Embryonic facial prominence (tissue), 1 donor: Measurements from ENCODE around the gene FKBP9.
"Not testable (repeated sequence)": the region's sequence is repeated elsewhere in the genome, so short reads cannot be mapped to it uniquely, and the experiment has no call there.

Source experiments
- DNase-seq: peaks from one replicate; pipeline ENCODE4 v3.0.0-alpha.2; 2016; ENCODE audit errors: extremely low spot score

Gene FKBP9

DNA sequence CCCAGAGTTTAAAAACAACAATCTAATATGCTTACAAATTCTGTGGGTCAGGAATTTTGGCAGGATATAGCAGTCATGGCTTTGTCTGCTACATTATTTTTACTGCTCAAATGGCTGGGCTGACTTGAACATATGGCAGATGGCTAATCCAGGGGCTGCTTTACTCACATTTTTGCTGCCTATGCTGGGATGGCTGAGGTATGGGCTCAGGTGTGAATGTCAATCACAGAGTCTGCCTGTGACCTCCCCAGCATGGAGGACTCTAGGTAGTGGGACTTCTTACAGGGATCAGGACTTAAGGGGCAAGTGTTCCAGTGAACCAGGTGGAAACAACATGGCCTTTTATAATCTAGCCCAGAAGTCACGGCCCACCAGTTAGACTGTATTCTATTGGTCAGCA lies 4.4 kb upstream of the FKBP9 start:
- no peak for DNase-seq

DNA sequence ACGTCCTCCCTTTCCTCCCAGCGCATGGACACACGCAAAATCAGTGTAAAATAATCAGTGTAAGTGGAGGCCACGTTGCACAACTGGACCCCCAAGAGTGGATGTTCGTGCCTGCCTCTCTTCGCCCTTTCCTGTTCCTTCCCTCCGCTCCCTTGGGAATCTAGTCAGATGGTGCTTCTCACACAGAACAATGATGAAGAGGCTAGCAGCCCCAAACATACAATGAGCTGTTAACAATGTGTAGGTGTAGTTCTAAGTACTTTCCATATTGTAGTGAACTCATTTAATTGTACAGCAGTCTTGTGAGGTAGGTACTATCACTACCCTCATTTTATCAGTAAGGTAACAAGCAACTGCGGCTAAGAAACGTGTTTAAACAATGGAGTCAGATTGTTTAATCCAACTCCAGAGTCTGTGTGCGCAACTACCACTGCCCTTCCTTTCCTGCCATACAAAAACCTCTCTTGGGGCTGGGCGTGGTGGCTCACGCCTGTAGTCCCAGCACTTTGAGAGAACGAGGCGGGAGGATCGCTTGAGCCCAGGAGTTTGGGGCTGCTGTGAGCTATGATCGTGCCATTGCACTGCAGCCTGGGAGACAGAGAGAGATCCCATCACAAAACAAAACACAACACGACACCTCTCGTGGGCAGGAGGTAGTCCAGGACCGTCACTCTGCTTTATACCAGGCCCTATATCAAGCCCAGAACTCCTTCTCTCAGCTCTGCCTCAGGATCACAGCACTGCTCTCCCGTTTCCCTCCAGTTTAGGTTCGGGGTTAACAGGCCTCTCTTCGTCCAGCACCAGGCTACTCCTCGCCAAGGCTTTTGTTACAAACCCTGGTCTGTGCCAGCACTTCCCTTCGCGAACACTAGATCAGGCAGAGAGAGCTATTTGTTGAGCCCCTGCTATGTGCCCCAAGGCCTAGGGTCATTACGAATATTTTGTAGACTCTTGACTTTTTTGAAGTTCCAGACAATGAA lies 1.1 kb downstream of the FKBP9 start:
- no peak for DNase-seq

DNA sequence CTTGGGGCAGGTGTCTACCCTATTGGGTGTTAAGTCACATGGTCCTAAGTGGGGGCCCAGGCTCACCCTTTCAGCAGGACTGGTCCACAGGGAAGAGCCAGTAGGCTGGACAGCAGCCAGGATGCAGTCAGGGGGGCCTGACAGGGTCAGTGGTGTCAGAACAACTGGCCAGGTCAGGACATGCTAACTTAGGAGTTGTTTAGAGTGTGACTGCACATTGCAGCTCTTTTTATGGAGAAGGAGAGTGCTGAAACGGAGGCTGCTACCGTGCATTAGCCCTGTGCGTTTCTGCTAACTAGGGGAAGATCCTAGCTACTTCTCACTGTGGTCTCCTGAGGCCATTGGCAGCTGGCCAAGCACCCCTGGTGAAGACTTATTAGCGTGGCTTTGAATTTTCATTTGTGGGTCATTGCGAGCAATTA lies 6.7 kb downstream of the FKBP9 start:
- not testable (repeated sequence) for DNase-seq

DNA sequence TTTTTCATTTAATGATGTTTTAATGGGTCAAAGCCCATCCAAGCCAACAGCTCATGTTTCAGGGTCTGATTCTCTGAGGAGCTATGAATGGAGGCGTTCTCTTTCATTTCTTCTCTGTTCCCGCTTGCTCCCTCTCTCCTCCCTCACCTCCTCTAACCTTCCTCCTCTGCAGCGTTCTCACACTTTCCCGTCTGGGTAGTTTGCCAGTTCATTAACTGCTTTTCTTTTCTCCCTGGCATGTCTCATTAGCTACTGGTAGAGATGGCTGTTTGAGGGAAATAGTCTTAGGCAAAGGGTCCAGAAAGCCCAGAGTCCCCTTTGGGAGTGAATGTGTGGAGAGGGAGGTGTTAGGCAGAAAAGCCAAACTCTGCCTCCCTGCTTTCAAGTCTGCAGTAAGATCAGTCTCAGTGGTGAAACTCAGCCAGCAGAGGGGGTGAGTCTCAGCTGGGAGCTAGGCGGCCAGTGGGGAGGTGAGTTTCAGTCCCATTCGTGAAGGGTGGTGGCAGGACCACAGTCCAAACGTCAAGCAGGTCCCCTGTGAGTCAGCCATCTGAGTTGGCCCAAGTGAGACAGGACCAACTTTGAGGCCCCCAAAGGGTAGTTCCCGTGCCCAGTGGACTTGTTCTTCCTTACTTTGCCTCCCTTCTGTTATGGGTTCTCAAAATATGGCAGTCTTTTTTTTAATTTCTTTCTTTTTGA lies 7.4 kb downstream of the FKBP9 start:
- DNase-seq: not testable (repeated sequence)

DNA sequence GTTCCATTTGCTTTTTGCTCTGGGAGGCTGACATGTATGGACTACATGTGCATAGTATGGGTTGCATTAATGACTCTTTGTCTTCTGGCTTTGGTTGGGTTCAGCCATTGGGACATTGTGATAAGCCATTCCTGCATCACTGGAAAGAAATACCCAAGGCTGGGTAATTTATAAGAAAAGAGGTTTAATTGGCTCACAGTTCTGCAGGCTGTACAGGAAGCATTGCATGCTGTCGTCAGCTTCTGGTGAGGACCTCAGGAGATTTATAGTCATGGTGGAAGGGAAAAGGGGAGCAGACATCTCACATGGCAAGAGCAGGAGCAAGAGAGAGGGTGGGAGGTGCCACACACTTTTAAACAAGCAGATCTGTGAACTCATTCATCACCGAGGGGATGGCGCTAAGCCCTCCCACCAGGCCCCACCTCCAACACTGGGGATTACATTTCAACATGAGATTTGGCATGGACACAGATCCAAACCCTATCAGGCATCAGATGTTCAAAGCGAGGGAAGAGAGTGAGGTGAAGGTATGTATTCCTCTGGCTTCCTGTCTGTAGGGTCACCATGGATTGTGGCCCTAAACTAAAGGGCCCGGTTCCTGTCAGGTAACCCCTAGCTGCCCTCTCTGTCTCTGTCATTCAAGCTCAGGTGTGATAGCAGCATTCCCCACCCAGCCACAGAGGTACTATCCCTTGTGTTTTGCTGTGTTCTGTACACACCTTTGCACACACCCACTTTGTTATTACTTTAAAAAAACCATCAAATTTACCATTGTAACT lies 9.4 kb downstream of the FKBP9 start:
- not testable (repeated sequence) for DNase-seq

DNA sequence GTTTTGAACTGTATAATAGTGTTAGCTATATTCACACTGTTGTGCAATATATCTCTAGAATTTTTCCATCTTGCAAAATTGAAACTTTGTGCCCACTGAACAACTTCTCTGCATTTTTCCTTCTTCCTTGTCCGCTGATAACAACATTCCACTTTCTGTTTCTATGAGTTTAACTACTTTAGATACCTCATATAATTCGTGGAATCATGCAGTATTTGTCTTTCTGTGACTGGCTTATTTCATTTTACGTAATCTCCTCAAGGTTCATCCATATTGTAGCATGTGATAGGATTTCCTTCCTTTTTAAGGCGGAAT lies 10.0 kb downstream of the FKBP9 start:
- not testable (repeated sequence) for DNase-seq

DNA sequence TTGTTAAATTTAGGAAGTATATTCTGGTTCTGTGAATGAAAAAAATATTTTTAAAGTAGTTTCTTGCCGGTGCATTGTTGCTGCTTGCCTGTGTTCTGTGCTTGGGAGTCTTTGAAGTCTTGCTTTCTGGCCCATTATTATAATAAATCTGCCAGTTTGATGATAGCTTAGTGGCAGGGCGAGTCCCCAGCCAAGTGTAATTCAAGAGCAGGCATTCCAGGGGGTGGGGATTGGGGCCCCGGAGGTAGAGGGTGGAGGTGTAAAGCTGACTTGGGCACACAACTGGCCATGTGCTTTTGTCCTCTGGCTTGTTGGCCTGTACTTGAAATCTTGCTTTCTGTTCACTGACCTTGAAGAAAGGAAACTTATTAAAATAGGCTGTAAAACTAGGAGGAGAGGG lies 14.7 kb downstream of the FKBP9 start:
- not testable (repeated sequence) for DNase-seq

DNA sequence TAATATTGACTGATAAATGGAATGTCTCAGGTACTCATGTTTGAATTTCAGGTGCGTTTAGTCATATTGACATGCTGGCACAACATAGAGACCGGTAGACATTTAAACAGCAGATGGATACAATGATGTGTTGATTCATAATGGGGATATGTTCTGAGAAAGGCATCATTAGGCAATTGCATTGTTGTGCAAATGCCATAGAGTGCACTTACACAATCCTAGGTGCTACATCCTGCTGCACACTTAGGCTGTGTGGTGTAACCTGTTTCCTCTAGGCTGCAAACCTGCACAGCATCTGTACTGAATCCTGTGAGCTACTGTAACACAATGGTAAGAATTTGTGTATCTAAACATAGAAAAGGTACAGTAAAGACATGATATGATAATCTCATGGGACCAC lies 19.9 kb downstream of the FKBP9 start:
- not testable (repeated sequence) for DNase-seq

DNA sequence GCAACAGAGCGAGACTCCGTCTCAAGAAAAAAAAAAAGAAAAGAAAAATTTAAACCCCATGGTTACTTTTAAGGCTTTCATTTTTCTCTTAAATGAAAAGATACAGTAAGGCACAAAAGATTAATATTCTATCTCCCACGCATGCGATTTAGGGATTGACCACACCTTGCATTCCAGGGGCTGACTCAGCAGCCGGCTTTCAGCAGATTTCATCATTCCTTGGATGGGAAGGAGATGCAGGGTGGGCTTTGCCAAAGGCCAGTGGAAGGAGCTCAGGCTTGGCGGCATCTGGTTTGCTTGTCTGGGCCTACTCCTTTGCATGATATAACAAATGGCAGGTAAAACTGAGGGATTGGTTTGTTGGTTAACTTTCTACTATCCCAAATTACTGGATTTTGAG lies 22.0 kb downstream of the FKBP9 start:
- DNase-seq: not testable (repeated sequence)

DNA sequence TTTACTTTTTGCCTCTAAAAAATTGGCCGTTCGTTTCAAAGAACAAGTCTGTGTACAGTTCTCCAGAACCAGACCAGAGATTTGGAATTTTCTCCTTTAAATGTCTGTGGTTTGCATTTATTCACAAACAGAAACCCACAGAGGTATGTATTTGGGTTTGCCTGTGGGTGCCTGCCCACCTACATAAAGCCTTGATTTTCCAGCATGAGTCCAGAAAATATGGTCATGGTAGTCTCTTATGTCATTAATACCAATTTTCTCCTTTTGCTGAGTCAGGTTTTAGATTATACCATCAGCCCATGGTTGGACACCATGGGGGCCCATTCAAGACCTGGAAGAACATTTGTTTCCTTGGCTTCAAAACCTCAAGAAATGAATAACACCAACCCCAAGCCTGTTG lies 22.7 kb downstream of the FKBP9 start:
- not testable (repeated sequence) for DNase-seq

DNA sequence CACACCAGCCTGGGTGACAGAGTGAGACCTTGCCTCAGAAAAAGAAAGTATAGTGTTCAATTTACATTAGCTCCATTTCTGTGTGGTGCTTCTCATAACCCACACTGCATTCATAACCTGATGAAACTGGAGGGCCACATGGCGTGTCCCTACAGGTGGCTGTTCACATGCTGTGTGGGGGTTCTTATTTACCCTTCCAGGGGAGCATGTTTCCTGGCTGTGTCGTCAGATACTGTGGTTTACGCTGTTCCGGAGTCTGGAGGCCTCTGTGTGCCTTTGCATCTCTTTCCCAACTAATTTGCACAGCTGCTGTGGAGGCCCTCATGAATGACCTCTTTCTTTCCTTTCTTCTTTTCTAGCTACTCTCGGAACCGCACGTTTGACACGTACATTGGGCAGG lies 30.9 kb downstream of the FKBP9 start:
- DNase-seq: not testable (repeated sequence)

DNA sequence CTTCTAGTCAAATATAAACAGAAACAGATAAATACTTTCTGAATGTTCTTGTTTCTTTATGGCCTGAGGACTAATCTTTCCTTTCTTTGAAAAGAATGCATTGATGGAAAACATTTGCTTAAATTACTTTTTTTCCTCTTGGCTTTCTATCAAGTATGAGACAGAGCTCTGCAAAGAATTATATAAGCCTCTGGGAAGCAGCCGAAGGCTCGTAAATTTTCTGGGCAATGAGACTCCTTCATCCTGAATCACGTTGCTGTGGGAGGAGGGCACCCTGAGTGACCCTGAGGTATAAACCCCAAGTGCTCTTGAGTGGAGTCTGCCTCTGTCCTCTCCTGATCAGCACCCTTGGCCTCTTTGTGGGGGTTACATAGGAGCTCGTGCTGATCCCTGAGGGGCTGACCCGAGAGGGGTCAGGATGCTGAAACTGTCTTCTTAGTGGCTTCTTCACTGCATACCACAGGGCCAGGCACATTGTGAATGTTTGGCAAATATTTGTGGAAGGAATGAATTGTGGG lies 33.9 kb downstream of the FKBP9 start:
- DNase-seq: not testable (repeated sequence)

DNA sequence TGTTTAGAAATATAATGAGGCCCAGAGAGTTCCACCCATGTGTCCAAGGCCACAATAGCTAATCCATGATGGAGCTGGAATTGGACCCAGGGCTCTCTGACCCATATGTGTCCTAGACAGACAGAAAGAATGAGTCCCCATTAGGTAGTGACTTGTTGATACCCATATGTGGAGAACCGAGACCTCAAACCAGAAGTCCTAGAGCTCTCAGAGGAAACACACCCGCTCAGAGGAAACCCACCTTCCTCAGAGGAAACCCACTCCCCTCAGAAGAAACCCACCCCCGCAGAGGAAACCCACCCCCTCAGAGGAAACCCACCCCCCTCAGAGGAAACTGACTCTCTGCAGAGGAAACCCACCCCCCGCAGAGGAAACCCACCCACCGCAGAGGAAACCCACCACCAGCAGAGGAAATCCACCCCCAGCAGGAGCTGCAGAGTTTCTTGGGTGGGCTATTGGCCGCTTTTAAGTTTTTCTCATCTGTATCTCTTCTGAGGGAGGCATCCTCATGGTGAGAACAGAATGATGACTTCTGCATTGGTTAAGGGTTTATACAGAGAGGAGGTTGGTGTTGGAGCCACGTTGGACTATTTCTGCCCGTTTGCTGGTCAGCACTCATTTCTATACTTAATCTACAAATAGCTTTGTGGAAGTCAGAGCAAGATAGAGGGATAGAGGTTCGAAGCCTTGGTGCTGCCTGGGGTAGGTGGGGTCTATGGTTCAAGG lies 34.9 kb downstream of the FKBP9 start:
- DNase-seq: not testable (repeated sequence)

DNA sequence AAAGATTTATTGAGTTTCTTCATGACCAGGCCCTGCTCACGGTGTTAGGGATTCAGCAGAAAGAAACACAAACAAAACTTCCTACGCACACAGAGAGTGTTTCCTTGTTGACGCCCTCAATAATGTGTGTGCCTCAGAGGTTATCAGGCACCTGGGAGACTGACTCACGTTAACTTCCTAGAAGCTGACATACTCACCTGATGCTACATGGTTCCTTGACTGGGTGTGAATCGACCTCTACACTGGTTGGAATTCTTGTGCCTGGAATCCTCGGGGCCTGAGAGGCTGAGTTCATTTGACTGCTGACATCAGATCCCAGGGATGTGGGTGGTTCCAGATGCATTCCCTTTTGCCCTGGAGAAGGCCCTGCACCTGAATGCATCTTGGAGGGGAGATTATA lies 35.5 kb downstream of the FKBP9 start:
- not testable (repeated sequence) for DNase-seq

DNA sequence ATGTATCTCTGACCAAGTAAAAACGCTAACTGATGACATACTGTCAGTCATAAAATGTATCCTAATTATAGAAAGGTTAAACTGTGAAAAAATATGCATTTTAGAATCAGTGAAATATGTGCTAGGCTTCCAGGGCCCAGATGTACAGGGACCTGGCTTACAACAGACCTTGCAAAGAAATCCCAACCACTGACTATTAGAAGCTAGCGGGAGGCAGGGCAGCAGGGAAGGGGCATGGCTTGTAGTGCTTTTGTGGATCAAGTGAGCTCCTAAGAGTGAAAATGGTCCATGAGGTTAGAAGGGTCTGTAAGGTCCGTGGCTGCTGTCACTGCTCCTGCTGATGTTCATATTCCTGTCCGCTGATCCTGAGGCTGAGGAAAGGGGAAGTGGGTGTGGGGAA lies 40.7 kb downstream of the FKBP9 start:
- not testable (repeated sequence) for DNase-seq

DNA sequence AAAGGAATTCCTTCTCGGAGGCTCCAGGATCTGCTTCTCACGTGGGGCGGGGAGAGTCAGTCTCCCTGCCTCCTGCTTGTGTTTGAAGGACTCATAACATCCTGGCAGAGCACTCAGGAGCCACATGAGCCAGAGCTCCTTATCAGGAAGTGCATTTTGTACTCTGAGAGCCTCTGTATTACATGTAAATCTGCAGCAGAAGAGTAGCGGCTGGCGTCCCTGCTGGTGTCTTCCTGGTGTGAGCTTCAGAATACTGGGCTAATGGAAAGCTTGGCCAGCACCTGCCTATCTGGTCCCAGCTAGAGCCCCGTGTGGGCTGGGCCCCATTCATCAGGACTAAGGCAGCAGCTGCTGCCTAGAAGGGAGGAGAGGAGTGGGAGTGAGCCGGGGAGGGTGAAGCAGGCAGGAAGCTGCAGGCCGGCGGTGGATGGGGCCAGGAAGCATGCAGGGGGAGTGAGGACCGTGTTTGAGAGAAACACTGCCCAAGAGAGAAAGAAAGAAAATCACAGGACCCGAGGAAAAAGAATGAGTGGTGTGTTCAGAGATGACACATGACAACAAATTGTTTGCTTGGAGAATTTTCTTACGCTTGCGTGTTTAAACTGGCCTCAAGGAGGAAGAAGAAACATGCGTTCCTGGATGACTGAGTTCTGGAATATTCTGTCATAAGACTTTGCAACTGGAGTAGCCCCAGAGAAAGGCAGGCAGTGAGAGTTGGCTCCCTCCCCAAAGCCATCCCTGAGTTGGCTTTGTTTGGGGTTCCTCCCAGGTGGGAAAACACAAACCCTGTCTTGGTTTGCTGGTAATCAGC lies 41.3 kb downstream of the FKBP9 start:
- not testable (repeated sequence) for DNase-seq

DNA sequence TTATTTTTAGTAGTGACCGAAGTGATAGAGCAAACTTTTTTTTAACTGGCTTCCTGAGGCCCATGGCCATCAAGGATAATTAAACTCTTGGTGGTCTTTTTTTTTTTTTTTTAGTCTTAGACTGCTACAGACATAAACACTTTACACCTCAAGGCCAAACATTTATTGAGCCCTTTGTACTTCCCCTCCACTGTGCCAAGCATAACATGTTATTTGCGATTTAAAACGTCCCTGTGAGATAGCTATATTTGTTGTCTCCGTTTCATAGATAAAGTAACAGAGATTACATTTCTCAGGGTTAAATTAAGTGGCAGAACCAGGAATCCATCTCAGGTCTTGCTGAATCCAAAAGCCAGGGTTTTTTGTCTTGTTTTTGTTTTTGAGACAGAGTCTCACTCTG lies 42.1 kb downstream of the FKBP9 start:
- not testable (repeated sequence) for DNase-seq

DNA sequence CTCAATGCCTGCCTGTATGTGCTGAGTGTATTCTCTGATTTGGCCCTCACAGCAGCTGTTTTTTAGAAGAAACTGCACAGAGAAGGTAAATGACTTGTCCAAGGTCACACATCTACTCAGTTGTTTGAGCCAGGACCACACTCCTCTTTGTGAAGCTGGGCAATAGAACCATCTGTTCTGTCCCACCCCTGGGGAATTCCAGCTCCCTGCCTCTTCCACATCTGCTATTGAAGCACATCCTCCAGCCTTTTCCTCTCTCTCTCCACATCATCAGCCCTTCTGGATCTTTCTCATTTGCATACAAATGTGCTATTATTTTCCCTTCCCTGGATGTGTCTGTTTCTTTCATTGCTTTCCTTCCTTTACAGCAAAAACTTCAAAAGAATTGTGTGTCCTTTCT lies 45.9 kb downstream of the FKBP9 start:
- not testable (repeated sequence) for DNase-seq

DNA sequence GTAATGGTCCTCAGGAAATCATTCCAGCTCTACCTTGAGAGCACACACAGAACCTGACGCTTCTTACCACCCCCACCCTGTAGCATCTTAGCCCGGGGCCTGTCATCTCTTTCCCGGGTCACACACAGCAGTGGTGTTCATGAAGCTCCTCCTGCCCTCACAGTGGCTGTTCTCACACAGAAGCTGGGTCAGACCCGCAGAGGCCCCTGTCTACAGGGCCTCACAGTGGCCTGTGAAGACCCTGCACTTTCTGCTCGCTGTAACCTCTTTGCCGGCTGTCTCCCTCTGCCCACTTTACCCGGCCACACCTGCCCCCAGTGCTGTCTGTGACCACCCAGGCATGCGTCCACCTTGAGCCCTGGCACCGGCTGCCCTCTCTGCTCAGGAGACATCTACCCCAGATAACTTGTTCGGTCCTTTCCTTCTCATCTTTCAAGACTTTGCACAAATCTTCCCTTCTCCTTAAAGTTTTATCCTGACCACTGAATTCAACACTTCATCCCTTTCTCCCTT lies 46.9 kb downstream of the FKBP9 start:
- DNase-seq: not testable (repeated sequence)

DNA sequence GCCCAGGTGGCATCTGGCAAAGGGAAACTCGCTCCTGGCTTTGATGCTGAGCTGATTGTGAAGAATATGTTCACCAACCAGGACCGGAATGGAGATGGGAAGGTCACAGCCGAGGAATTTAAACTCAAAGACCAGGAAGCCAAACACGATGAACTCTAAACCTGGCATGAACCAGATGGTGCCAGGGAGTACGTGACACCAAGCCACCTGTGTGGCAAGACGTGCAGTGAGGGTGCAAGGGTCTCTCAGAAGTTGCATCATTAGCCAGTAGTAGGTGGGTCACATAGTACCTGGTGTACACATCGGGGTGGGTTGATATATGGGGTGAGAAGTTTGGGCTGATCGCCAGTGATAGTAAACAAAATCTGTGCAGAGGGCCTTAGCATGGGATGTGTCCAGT lies 48.0 kb downstream of the FKBP9 start:
- not testable (repeated sequence) for DNase-seq
